Activated T-cell treated with anti-CD3 and anti-CD28 coated beads for 4 hours (primary cell): ENCODE measurements around the gene YEATS2.
A peak's percentile ranks its signal among the peaks of the same experiment; 100 is the strongest.
"Not testable (repeated sequence)": the region's sequence is repeated elsewhere in the genome, so short reads cannot be mapped to it uniquely, and the experiment has no call there.

Source experiments
- DNase-seq: peaks from one replicate; pipeline ENCODE4 v3.0.0-alpha.2; 2020

YEATS2 gene

GRCh38 chr3:183697610-183698317 is at the start of gene YEATS2:
YEATS2 (plus strand) TSS chr3:183697797; CDS start chr3:183715163, 17,366 bp downstream.
- DNase-seq, result peak; percentile 54

DNA sequence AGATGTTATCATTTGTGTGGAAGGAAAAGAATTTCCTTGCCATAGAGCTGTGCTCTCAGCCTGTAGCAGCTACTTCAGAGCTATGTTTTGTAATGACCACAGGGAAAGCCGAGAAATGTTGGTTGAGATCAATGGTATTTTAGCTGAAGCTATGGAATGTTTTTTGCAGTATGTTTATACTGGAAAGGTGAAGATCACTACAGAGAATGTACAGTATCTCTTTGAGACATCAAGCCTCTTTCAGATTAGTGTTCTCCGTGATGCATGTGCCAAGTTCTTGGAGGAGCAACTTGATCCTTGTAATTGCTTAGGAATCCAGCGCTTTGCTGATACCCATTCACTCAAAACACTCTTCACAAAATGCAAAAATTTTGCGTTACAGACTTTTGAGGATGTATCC is 47.0 kb upstream of the YEATS2 start:
- DNase-seq, result no peak

GRCh38 chr3:183653209-183654064 is 44.2 kb upstream of the YEATS2 start:
- DNase-seq, result no peak

DNA sequence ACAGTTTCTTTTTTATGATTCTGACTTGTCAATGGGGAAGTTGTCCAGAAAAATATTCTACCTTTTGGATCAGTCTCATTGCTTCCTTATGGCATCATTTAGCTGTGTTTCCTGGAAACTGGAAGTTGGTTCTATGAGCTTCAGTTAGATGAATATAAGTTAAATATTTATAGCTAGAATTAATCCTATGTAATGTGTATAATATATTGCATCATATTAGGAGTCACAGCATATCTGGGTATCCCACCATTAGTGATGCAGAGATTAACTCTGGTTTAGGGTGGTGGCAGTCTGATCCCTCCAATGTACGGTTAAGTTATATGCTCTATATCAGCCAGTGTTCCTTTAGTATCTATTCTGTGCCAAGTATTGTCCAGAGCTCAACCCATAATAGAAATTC is 42.9 kb upstream of the YEATS2 start:
- no peak for DNase-seq

GRCh38 chr3:183662099-183662498 is 35.5 kb upstream of the YEATS2 start:
- no peak for DNase-seq

- no peak for DNase-seq
Measured at GRCh38 chr3:183664913-183665381, 32.6 kb upstream of the YEATS2 start.

- DNase-seq, result no peak
Measured at GRCh38 chr3:183680061-183680460, 17.5 kb upstream of the YEATS2 start.

GRCh38 chr3:183687705-183688104 is 9.9 kb upstream of the YEATS2 start:
- DNase-seq, result no peak

- no peak for DNase-seq
Measured at GRCh38 chr3:183688874-183689273, 8.7 kb upstream of the YEATS2 start.

DNA sequence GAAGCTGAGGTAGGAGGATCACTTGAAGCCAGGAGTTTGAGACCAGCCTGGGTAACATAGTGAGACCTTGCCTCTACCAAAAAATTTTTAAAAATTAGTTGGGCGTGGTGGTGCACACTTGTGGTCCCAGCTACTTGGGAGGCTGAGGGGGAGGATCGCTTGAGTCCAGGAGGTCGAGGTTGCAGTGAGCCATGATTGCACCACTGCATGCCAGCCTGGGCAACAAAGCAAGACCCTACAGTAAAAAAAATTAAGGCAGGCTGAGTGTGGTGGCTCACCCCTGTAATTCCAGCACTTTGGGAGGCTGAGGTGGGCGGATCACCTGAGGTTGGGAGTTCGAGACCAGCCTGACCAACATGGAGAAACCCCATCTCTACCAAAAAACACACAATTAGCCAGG is 8.0 kb upstream of the YEATS2 start:
- not testable (repeated sequence) for DNase-seq

DNA sequence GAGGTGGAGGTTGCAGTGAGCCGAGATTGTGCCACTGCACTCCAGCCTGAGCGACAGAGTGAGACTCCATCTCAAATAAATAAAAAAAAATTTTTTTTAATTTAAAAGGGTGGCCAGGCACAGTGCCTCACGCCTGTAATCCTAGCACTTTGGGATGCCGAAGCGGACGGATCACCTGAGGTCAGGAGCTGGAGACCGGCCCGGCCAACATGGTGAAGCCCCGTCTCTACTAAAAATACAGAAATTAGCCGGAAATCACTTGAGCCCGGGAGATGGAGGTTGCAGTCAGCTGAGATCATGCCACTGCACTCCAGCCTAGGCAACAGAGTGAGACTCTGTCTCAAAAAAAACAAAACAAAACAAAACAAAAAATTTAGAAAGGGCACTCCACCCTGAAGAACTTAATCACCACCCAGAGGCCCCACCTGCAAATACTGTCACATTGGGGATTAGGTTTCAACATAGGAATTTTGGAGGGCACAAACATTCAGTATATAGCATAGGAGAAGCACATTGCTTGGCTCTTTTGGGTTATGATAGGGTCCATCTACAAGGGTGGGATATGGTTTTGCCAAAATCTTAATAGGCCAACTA is 7.1 kb upstream of the YEATS2 start:
- no peak for DNase-seq

GRCh38 chr3:183692436-183692835 is 5.2 kb upstream of the YEATS2 start:
- no peak for DNase-seq

GRCh38 chr3:183695569-183696364 is 1.8 kb upstream of the YEATS2 start:
- DNase-seq, result no peak

DNA sequence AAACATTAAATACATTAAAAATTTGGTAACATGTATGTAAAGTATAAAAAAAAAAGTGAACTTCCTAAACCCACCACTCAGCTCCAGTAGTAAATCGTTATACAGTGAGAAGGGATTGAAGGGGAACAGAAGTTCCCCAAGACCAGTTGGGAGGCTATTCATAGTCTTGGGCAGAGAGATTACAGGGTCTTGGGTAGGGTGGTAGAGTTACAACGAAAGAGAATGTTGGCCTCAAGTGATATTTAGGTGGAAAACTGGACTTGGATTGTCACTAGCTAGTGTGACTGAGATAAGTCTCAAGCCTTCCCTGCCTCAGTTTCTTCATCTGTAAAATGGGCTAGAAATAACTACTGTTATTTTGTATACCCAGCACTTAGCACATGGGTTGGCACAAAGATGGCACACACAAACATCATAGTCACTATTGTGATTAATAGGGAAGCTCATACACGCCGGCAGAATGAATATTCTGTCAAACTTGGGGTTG is 431 bp upstream of the YEATS2 start:
- DNase-seq, result no peak

DNA sequence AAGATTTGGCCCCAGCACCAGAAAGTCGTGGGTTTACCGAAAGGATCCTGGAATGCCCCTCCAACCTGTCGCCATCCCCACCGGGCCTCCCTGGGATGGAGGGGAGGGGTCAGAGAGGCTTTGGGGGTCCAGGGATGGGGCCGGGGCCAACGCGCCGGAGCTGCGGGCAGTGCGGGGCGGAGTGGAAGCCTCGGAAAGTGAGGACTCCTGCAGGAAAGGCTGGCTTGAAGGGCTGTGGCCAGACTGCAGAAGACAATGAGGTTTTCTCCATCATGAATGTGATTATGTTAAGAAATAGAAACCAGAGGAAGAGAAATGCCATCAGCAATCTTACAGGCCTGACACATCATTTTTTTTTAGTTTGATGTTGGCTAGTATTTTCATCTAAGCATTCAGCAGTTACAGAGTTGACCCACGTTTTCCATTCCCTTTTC is 738 bp downstream of the YEATS2 start:
- no peak for DNase-seq

DNA sequence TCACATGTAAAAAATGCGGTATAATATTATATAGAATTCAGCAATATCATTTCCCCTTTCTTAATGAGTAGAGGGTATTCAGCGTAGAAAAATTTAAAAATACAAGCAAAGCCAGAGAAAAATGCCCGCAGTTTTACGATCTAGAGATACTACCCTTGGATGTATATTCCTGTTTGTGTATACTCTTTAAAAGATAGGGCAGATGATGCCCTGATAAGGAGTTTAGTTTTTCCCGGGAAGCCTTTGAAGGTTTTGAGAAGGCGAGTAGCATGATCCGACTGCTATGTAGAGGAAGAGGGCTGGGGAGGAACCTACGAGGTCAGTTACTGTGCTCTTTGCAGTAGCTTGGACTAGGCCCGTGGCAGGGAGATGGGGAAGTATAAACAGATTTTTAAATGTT is 1.2 kb downstream of the YEATS2 start:
- DNase-seq, result no peak

DNA sequence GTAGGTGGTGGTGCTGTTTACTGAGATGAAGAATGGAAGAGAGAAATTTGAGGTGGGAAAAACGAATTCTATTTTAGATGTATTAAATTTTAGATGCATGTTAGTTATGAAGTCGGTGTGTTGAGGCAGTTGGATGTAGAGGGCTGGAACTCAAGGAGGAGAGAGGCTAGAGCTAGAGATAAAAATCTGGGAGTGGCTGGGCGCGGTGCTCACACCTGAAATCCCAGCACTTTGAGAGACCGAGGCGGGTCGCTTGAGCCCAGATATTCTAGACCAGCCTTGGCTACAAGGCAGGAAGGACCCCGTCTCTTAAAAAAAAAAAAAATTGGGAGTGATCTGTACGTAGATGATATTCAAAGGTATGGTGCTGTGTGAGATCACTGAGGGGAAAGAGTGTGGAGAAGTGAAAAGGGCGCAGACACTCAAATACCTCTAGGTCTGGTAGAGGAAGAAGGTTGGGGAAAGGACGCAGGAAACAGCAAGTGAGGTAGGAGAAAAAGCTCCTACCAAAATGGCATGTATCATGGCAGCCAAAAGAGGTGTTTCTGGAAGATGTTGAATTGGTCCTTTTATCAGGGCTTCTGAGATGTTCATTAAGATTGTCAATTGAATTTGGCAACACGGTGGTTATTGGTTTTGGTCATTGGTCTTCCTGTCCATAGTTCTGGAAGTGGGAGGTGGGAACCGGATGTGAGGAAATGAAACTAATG is 1.8 kb downstream of the YEATS2 start:
- no peak for DNase-seq

- no peak for DNase-seq
Measured at GRCh38 chr3:183701744-183702143, 4.1 kb downstream of the YEATS2 start.

DNA sequence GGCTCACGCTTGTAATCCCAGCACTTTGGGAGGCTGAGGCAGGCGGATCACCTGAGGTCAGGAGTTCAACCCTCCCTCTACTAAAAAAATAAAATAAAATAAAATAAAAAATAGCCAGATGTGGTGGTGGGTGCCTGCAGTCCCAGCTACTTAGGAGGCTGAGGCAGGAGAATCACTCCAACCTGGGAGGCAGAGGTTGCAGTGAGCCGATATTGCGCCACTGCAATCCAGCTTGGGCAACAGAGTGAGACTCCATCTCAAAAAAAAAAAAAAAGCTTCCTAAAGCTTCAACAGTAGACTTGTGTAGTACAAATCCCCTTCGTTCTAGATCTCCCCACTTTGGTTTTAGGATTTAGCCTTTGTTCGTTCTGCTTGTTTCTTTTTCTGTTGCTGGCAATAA is 6.3 kb downstream of the YEATS2 start:
- DNase-seq, result not testable (repeated sequence)

- no peak for DNase-seq
Measured at GRCh38 chr3:183710231-183710630, 12.6 kb downstream of the YEATS2 start.

- no peak for DNase-seq
Measured at GRCh38 chr3:183711516-183711915, 13.9 kb downstream of the YEATS2 start.

DNA sequence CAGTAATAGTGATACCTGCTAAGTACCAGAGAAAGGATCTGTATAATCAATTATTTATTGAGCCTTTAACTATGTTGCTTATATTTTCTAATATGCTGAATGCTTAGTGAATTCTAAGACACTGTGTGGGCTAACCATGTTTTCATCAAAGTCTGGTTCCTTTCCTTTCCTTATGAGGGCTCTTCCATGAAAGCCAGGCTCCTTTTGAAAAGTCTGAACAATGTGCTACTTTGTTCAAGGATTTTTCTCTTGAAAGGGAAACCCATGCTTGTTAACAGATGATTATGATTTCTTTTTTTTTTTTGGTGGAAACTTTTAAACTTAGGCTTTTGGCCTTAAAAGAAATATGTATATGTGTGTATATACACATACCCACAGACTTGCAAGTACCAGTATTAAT is 17.0 kb downstream of the YEATS2 start:
- no peak for DNase-seq
